SW480 (cell line): ENCODE measurements around the gene TMEM252.

Experiments used
- DNase-seq: peaks from one replicate; pipeline ENCODE4 v3.0.0-alpha.2; 2016; ENCODE audit warnings: low spot score

Gene TMEM252

DNA sequence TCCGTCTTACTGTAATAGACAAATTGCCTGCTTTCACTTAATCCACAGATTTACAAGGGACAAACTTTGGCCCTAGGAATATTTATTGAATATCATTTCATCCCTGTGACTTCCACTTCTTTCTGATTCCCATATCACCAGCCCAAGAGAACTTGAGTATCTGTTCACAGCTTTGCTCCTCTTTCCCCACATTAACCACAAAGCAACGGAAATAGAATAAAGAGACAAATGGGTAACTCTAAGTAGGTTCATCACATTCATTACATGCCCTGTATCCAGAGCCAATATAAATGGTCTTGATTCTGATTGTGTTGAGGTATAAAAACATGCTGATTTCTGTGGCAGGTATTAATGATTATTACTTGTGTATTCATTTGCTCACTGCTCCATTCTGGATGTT lies 41.9 kb downstream of the TMEM252 start:
- no peak for DNase-seq

DNA sequence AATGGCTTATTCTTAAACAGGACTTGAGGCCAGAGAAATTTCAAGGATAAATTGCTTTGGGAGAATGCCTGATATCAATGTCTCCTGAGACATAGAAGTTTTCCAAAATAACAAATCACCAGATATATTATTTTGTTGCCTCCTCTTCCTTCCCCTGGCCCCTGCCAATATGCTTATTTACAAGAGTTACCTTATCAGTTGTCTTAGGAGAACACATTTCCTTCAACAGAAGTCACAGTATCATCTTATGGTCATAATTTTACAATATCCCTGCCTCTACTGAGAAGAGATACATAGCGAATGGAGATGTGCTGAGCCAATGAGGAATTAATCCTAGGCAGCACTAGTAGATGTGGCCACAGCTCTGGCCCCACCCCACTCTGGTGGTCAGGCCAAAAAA lies 43.1 kb downstream of the TMEM252 start:
- DNase-seq: no peak

DNA sequence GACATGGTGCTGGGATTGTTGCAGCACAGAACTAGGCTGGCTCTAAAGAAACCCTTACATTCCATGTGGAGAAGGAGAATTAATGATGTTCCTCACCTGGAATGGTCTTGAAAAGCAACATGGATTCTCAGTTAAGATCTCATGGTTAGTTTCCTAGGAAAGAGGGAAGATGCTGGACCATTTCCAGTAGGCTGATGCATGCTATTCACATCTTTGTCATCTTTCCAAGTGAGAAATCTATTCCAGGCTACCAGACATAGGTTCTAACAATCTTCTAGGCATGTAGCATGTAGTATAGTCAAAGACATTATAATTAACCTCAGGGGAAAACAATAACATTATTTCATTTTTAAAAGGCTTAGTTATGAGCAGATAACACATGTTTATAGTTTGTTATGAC lies 44.3 kb downstream of the TMEM252 start:
- no peak for DNase-seq

DNA sequence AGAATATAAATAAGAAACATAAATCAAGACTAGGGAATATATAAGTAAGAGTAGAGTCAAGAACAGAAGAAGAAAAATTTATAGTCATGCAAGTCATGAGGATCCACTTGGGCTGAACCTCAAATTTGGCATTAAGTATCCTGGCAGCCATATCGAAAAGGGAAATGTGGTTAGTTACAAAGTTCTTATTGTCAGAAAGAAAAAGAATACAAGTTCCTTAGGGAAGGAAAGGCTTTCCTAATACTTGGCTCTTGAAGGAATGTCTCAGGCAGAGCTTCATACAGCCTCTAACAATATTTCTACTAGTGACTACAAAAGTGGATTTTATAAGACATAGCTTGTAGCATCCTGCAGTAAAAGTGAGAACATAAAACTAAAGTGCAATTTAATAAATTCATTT lies 45.4 kb downstream of the TMEM252 start:
- no peak for DNase-seq

DNA sequence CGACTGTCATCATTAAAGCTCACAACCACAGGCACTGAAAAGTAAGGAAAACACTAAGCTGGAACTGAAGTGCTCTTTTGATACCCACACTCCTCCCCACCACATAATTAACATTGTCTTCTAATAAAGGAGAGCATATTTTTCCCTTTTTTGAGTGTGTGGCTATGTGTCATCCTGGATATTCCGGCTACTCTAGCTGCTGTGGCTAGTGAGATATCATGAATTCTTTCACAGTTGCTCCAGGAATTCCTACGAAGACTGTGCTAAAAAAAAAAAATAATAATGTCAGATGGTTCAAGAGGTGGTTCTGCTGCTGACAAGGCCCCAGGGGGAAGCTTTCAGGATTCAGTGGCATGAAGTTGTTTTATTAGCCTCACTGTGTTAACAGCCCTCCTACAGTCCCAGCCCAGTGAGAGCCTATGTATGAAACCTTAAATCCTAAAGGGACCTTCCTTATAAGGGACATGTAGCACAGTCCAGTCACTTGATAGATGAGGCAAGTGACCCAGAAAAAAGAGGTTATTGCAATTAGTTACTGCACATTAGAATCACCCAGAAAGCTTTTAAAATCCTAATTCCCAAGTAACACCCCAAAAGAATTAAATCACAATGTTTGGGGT lies 46.6 kb downstream of the TMEM252 start:
- no peak for DNase-seq

DNA sequence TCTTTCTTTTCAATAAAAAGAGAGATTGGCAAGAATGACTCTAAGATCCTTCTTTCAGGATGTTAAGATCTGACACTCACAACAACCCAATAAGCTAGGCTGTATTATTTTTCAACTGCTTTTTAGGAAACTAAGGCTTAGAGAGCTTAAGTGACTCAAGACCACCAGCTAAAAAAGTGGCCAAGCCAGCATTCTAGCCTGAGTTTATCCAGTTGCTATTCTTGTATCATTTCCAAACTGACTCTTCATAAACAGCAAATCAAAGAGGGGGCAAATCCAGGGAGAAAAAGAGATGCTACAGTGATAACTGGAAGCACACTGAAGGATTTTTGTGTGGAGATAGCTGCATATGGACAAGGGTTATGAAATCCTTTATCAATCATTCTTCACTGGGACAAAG lies 47.1 kb downstream of the TMEM252 start:
- no peak for DNase-seq

DNA sequence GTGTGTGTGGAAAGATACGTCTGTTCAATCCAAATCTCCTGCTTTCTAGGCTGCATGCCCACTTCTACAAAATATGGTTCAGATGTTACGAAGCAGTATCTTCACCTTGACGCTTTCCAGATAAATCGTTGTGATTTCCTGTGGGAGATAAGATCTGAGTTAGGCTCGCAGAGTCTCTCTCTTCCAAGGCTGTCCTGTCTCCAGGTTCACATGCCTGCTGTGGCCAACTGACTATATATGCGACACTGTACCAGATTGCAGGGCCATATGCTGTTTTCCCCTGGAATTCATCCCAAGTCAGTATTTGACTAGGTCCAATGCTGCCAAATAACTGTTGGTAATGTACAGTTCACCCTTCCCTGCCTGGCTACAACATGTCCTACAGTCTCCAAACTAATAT lies 47.9 kb downstream of the TMEM252 start:
- DNase-seq: no peak

DNA sequence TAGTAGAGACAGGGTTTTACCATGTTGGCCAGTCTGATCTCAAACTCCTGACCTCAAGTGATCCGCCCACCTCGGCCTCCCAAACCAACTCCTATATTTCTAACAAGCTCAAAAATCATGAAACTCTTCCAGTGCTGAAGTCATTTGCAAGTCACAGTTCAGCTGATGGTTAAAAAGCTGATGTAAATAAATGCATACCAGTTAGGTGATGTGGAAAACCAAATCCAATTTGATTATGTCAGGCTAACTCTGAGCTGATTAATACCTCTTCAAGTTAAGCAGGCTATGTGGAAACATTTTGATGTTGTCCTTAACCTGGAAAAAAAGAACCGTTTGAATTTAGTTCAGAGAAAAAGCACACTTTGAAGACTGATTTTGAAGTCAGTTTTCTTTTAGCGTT lies 51.0 kb downstream of the TMEM252 start:
- DNase-seq: no peak

DNA sequence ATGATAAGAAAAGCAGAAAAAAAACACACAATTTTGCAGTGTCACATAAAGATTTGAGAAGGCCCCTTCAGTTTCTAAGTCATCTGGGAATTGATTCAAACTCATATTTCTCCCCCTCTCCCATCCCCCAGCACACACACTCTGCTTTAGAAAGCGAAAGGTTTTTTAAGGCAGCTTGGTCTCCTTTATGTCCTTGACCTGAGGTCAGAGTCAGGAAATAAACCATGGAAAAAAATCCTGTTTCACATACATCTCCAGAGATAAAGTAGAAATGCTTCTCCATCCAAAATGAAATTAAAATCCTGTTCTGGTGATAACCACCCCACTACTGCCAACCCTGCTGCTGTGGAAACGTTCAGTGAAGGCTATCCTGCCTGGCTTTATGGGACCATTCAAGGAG lies 52.6 kb downstream of the TMEM252 start:
- DNase-seq: no peak
